ENCODE results near the gene UNC5C.

The UNC5C gene

GRCh38 chr4:95122001-95122400 lies 426.8 kb downstream of the UNC5C start:
- no peak overlapping the region for H3K4me3 ChIP-seq (ENCODE audit: low read depth, low read length)
- TF ChIP-seq CTCF (IDR thresholded peaks at IDR 0.05; ENCODE audit: low read depth, low read length), result no peak

- H3K4me3 ChIP-seq (ENCODE audit: low read depth, low read length), result no peak overlapping the region
- no peak for TF ChIP-seq CTCF (IDR thresholded peaks at IDR 0.05; ENCODE audit: low read depth, low read length)
Measured at GRCh38 chr4:95120456-95120855, 428.3 kb downstream of the UNC5C start.

- TF ChIP-seq CTCF (IDR thresholded peaks at IDR 0.05; ENCODE audit: low read depth, low read length), result no peak
Measured at GRCh38 chr4:95118497-95118896, 430.3 kb downstream of the UNC5C start.

GRCh38 chr4:95114521-95114920 lies 434.3 kb downstream of the UNC5C start:
- TF ChIP-seq CTCF (IDR thresholded peaks at IDR 0.05; ENCODE audit: low read depth, low read length), result no peak
- H3K4me3 ChIP-seq (ENCODE audit: low read depth, low read length), result no peak overlapping the region

More at GRCh38 chr4:95118497-95118896, 430.3 kb downstream of the UNC5C start:
- no peak overlapping the region for H3K4me3 ChIP-seq (ENCODE audit: low read depth, low read length)
